Panc1 (cell line): Measurements from ENCODE around the gene CSTF1. TPM values are rescaled to one million over a fixed set of nuclear protein-coding genes. Genes with fewer than 3 reads are reported as not detected.

Source experiments
- ATAC-seq: fragments of 200-7000 bp; cut with Tn5 transposase; 2 replicates; pipeline ENCODE4 v1.9.1; 2020; ENCODE audit warnings: mild to moderate bottlenecking, moderate library complexity
- BruUV-seq: library from RNA; stranded (reverse); fragments of 400-500 nt; replicated peaks from 2 replicates; lab custom pipeline; 2021; lab: Mats Ljungman, UMichigan
- CTCF ChIA-PET: fragments of 300-600 bp; sonication (Branson Sonifier 250); formaldehyde crosslinking; loops from one replicate; lab custom pipeline; 2022; ENCODE audit warnings: antibody characterized with exemption; lab: Charles Lee
- POLR2A ChIA-PET: fragments of 300-600 bp; sonication (Branson Sonifier 250); formaldehyde crosslinking; loops from one replicate; lab custom pipeline; 2022; ENCODE audit warnings: antibody characterized with exemption; lab: Charles Lee
- DNase-seq: peaks from one replicate; pipeline ENCODE4 v3.0.0-alpha.2; 2010; ENCODE audit warnings: low read depth, low spot score
- H3K27ac ChIP-seq: 2 replicates; pipeline ENCODE4 v1.5.1; 2011; ENCODE audit warnings: mild to moderate bottlenecking, low read length, inconsistent platforms
- H3K27me3 ChIP-seq: fragments of 200-500 bp; sonication (Bioruptor generic); 2 replicates; pipeline ENCODE4 v1.6.0; 2014; ENCODE audit warnings: low read length, inconsistent platforms; ENCODE audit not compliant: control insufficient read depth, insufficient read depth
- H3K36me3 ChIP-seq: fragments of 200-500 bp; sonication (Bioruptor generic); 2 replicates; pipeline ENCODE4 v1.5.1; 2014; ENCODE audit warnings: inconsistent platforms, mild to moderate bottlenecking, low read length, moderate library complexity; ENCODE audit not compliant: control insufficient read depth, insufficient read depth
- H3K4me1 ChIP-seq: 2 replicates; pipeline ENCODE4 v1.5.1; 2011; ENCODE audit warnings: inconsistent platforms, mild to moderate bottlenecking, low read length, moderate library complexity; ENCODE audit not compliant: control insufficient read depth, insufficient read depth
- H3K4me3 ChIP-seq, 2 experiments: 2 replicates each; pipeline ENCODE4 v1.5.1; 2011 to 2012; ENCODE audit warnings: low read depth in 2 of 2, low read length in 2 of 2, mild to moderate bottlenecking in 2 of 2, inconsistent platforms in 1 of 2, moderate library complexity in 1 of 2
- H3K9me3 ChIP-seq: fragments of 200-500 bp; sonication (Bioruptor generic); 2 replicates; pipeline ENCODE4 v1.5.1; 2014; ENCODE audit warnings: low read depth, mild to moderate bottlenecking, inconsistent platforms, low read length, moderate library complexity; ENCODE audit not compliant: control insufficient read depth, insufficient read depth
- CTCF ChIP-seq: fragments of 450-650 bp; IDR thresholded peaks from 2 replicates; pipeline ENCODE4 v1.5.1; 2017; ENCODE audit warnings: mild to moderate bottlenecking
- POLR2AphosphoS5 ChIP-seq: IDR thresholded peaks from 2 replicates; pipeline ENCODE4 v1.6.1; 2012; ENCODE audit warnings: mild to moderate bottlenecking, low read depth, low read length, moderate library complexity
- REST ChIP-seq, 2 experiments: IDR thresholded peaks; 2 replicates each; pipeline ENCODE4 v1.6.1; 2011 to 2012; ENCODE audit warnings: low read depth in 2 of 2, control low read depth in 1 of 2, low read length in 1 of 2, mild to moderate bottlenecking in 1 of 2, moderate library complexity in 1 of 2; ENCODE audit not compliant: insufficient read depth in 1 of 2
- SIN3A ChIP-seq: IDR thresholded peaks from 2 replicates; pipeline ENCODE4 v1.6.1; 2012; ENCODE audit warnings: low read depth, mild to moderate bottlenecking, low read length, moderate library complexity, borderline replicate concordance; ENCODE audit not compliant: insufficient read depth
- TCF7L2 ChIP-seq: IDR thresholded peaks from 2 replicates; pipeline ENCODE4 v1.6.1; 2011; ENCODE audit warnings: mild to moderate bottlenecking, low read depth, low read length, inconsistent platforms
- in situ Hi-C: cut with HindIII; loops from 2 replicates; pipeline ENCODE4 v1.10.0; 2016; ENCODE audit warnings: low sequenced_read_pairs, low pct_unique_long_range_greater_than_20kb
- intact Hi-C: fragments of 100-400 bp; cut with micrococcal nuclease; formaldehyde crosslinking; loops from one replicate; pipeline ENCODE4 v1.10.0; 2022; ENCODE audit not compliant: unreplicated experiment
- total RNA-seq: library from RNA; stranded (reverse); gene quantifications from one replicate; pipeline ENCODE4 v1.2.1, GENCODE V29; 2021; ENCODE audit not compliant: unreplicated experiment

The CSTF1 gene
- total RNA-seq, 1 experiment from 2014 or later, result 46.3 TPM

GRCh38 chr20:56423211-56423610 lies 30.8 kb downstream of the CSTF1 start:
- TF ChIP-seq CTCF (no peak), POLR2AphosphoS5 (no peak), TCF7L2 (no peak), REST (IDR thresholded peaks at IDR 0.05; ENCODE audit: insufficient read depth in 1 of 2, low read depth in 2 of 2, low read length in 1 of 2) (no peak), SIN3A (no peak)
- DNase-seq (no peak), ATAC-seq (no peak)
- Histone ChIP-seq H3K9me3 (no peaks in the 10 kb centered on the region), H3K4me1 (no peaks in the 10 kb centered on the region), H3K27me3 (no peaks in the 10 kb centered on the region), H3K4me3 (no peak overlapping the region), H3K36me3 (no peaks in the 10 kb centered on the region), H3K27ac (no peak overlapping the region)
- ChIA-PET POLR2A (no interaction called here), CTCF (no interaction called here)
- no TSS peak for BruUV-seq
- intact Hi-C loops, result no loop called here
- in situ Hi-C loops, result no loop called here

GRCh38 chr20:56423886-56424285 lies 31.4 kb downstream of the CSTF1 start:
- Histone ChIP-seq H3K36me3 (no peaks in the 10 kb centered on the region), H3K4me3 (no peak overlapping the region), H3K9me3 (no peaks in the 10 kb centered on the region), H3K27me3 (no peaks in the 10 kb centered on the region), H3K4me1 (no peaks in the 10 kb centered on the region), H3K27ac (no peak overlapping the region)
- no TSS peak for BruUV-seq
- ATAC-seq, result no peak
- in situ Hi-C loops (no loop called here), intact Hi-C loops (no loop called here)
- no peak for TF ChIP-seq CTCF
- TF ChIP-seq REST (IDR thresholded peaks at IDR 0.05; ENCODE audit: insufficient read depth in 1 of 2, low read depth in 2 of 2, low read length in 1 of 2), result no peak
- ChIA-PET POLR2A (interaction anchor here (0.6 to 0.7 kb wide), 2 partner anchors 14 to 45 kb away, joined by 4 to 13 read pairs; no protein-coding TSS in a partner anchor), CTCF (no interaction called here)
- DNase-seq, result no peak
